ENCODE data around the gene FHIT.

DNA sequence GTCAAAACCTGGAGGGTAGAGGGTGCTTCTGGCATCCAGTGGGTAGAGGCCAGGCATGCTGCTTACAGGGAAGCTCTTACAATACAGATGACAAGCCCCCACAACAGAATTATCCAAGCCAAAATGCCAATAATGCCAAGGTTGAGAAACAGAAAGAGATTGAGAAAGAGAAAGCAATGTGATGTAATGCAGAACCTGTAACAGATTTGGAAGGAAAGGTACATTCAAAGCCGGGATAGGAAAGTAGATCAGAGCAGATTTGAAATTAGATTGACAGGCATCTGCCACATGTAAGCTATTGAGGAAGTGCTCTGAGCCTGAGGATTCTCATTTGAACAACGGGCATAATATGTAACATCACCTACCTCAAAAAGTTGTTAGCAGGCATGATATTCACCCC is 157.9 kb downstream of the FHIT start:
- TF ChIP-seq, protein P1, sequence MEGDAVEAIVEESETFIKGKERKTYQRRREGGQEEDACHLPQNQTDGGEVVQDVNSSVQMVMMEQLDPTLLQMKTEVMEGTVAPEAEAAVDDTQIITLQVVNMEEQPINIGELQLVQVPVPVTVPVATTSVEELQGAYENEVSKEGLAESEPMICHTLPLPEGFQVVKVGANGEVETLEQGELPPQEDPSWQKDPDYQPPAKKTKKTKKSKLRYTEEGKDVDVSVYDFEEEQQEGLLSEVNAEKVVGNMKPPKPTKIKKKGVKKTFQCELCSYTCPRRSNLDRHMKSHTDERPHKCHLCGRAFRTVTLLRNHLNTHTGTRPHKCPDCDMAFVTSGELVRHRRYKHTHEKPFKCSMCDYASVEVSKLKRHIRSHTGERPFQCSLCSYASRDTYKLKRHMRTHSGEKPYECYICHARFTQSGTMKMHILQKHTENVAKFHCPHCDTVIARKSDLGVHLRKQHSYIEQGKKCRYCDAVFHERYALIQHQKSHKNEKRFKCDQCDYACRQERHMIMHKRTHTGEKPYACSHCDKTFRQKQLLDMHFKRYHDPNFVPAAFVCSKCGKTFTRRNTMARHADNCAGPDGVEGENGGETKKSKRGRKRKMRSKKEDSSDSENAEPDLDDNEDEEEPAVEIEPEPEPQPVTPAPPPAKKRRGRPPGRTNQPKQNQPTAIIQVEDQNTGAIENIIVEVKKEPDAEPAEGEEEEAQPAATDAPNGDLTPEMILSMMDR (IDR thresholded peaks at IDR 0.05; ENCODE audit: low read depth, low read length, poor library complexity, severe bottlenecking), result no peak
- no peak for TF ChIP-seq EZH2phosphoT487 (IDR thresholded peaks at IDR 0.05; ENCODE audit: borderline replicate concordance, low read length)
